Measurements from ENCODE around the gene HSPB8.

HSPB8 gene, protein sequence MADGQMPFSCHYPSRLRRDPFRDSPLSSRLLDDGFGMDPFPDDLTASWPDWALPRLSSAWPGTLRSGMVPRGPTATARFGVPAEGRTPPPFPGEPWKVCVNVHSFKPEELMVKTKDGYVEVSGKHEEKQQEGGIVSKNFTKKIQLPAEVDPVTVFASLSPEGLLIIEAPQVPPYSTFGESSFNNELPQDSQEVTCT

DNA sequence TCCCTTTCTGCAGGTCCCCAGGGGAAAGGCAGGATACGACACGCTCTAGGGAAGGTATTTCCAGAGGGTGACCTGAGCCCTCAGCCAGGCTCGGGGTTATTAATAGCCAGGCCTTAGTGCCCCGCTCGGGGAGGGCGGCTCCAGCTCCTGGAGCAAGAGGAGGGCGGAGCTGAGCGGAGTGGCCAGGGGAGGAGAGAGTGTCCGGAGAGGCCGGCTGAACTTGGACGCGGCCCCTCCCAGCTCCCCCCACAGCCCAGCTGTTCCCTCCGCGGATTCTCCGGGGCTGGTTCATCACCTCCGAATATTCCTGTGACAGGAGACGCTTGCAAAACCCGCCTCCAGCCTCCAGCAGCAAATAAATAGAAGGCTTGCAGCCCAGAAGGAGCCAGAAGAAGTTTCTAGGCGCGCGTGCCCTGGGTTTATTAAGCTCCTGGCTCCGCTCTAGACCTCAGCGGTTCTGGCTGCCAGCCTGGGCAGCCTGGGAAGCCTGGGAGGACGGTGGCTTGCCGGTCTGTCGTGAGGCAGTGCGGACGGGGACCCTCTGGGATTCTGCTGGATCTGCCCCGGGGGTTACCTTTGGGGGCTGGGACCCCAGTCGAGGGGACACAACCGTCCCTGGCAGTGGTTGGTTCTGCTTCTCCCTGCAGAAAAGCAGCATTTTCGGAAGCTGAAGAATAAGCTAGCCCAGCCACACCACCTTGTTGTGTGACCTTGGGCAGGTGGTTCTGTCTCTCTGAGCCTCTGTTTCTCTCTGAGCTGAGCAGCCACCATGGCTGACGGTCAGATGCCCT is at the start of gene HSPB8:
Gene HSPB8, plus strand, starts transcription at position 388 of the 791 bp plus-strand sequence. Its CDS starts 382 bp downstream, at position 770.
- DNase-seq: no peak

DNA sequence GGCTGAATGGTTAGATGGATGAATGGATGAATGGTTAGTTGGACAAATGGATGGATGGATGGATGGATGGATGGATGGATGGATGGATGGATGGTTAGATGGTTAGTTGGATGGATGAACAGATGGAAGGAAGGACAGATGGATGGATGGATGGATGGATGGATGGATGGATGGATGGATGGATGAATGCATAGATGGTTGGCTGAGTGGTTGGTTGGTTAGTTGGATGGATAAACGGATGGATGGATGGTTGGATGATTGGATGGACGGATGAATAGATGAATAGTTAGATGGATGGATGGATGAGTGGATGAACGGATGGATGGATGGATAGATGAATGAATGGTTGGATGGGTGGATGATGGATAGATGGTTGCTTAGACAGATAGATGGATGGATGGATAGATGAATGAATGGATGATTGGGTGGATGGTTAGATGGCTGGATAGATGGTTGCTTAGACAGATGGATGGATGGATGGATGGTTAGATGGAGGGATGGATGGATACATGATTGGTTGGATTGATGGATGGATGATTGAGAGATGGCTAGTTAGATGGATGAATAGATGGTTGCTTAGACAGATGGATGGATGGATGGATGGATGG is 48.8 kb upstream of the HSPB8 start:
- DNase-seq: no peak

DNA sequence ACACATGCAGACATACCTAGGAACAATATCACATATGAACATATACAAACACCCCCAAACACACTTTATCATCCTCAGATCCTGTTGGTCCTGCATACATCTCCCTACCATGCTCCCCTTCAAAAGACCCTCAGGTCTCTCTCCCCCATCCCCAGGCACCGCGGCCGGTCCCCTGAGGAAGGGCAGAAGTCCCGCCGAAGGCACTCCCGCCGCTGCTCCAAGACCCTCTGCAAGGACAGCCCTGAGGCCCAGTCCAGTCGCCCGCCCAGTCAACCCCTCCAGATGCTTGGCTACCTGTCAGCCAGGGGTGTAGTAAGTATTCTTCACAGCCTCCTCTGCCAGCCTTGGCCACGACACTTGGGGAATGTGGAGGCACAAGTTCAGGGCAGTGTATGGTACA is 48.2 kb upstream of the HSPB8 start:
- DNase-seq: no peak

DNA sequence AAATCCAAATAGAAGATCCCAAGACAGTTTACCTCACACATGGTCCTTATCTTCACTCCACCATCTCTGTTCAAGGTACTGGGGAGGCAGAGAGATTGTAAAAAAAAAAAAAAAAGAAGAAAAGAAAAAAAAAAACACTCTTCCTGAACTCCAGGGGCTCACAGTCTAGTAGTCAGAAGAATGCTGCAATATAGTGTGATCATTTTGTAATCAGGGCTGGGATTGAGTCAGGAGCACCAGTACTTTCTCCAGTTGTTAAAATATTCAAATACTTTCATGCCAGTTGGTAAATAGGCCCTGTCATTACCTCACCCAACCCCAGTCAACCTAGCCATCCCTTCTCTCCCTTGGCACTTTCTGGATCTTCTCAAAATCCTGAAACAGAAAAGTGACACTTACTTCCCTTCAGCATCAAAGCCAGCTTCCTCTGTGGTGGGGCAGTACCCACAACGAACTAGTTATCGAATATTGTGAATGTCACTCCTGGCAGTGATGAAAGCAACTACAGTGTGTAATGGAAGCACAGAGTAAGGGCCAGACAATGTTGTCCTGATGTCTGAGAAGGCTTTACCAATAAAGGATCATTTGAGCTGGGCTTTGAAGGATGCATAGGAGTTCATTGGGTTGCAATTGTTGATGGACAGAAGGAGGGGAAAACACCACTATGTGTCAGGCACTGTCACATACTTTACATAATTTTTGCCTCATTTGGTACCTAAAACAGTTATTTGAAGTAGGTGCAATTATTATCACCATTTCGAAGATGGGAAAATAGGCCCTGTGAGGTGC is 44.3 kb upstream of the HSPB8 start:
- DNase-seq: no peak

DNA sequence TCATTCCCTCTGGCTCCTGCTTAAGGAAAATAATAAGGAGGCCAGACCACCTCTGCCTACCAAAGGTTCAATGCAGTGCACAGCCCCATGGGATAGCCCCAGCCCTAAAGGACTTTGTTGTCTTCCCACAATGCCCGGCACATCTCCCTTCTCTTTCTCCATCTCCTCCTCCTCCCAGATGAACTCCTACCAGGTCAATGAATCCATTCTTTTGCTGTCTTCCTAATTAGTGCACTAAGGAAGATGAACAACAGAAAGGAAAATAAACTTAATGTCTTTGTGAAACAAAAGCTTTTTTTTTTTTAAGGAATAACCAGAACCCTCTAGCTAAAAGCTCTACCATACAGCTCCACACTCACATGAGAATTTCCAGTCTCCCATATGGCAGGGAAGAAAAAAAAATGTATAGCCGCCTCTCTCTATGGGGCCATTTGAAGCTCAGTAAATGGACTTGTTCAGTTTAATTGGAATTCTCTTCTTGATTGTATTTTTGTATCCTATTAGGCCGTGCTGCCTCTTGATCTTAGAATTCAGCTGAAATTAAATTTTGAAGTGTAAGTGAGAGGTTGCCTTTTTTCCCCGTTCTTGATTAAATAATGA is 41.8 kb upstream of the HSPB8 start:
- no peak for DNase-seq

DNA sequence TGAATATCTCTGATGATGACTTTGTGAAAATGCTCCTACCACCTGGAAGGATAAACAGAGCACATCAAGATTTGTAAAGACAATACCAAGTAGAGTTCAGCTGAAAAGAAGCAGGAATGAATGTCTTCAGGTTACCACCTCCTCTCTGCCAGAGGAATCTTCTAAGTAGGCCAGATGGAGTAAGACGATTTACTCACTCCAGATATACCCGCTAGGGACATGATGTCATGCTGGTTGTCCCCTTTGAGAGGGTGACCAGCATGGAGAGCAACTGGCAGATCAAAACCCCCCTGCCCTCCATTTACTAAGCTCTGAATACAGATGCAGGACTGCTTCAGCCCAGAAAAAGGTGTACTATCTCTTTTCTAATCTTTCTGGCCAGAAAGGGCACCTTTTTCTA is 39.3 kb upstream of the HSPB8 start:
- no peak for DNase-seq

DNA sequence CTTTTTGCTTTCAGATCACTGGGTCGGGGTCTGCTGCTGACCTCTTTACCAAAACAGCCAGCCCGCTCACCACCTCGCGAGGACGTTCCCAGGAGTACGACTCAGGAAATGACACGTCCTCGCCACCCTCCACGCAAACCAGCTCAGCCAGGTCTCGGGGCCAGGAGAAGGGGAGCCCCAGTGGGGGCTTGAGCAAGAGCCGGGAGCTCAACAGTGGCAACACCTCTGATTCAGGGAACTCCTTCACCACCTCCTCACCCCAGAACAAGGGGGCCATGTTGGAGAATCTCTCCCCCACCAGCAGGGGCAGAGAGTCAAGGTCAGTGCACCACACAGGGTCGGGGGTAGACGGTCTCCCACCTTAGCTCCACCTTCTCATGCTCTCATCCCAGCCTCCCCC is 33.4 kb upstream of the HSPB8 start:
- DNase-seq: no peak

DNA sequence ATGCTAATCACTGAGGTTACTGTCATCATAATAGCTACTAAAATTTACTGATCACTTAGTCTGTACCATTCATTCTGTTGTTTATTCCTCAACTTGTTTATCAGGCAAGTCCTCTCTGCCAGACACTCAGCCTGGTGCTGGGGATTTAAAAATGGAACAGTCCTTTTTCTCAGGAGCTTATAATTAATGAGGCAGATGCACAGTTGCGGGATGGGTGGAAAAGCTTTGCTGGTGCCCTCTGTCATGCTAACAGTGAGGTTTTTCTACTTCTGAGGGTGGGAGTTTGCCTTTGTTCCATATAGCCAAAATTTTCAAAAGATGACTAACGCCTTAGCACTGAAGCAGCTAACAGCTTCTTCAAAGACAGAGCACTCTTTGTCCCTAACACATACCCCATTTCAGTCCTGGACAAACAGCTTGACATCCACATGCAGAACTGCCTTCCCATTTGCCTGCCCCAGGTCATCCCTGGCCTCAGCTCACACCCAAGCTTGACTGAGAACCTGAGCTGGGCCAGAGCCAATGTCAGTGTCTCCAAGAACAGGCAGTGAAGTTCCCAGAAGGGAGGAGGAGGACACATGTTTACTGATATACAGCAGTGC is 30.8 kb upstream of the HSPB8 start:
- DNase-seq: no peak

DNA sequence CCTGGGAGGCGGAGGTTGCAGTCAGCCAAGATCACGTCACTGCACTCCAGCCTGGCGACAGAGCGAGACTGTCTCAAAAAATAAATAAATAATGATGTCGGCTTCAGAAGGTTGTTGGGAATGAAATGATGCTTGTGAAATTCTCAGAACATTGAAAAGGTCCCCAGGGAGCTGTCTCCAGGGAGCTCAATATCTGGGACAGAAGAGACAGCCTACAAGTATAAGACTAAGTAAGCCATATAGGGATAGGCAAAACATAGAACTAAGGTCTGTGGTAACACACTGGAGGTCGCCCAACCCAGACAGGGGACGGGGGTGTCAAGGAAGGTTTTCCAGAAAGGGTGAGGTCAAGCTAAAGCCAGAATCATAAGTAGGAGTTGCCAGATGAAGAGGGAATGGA is 29.5 kb upstream of the HSPB8 start:
- no peak for DNase-seq

DNA sequence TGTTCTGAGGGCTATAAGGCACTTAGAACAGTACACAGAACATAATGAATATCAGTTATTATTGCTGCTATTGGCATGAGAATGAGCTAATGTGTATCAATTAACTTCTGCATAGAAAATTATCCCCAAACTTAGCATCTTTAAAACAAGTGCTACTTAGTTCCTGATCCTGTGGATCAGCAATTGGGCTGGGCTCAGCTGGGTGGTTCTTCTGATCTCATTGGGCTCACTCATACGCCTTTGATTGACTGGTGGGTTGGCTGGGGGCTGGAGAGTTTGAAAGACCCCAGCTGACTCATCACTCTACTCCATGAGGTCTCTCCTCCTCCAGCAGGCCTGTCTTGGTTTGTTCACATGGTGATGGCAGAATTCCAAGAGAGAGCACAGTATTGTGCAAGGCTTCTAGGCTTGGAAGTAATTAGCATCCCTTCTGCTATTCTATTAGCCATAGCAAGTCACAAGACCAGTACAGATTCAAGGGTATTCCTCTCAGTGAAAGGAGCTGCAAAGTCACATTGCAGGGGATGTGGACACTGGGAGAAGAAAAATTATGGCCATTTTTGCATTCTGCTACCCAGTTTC is 27.2 kb upstream of the HSPB8 start:
- no peak for DNase-seq

DNA sequence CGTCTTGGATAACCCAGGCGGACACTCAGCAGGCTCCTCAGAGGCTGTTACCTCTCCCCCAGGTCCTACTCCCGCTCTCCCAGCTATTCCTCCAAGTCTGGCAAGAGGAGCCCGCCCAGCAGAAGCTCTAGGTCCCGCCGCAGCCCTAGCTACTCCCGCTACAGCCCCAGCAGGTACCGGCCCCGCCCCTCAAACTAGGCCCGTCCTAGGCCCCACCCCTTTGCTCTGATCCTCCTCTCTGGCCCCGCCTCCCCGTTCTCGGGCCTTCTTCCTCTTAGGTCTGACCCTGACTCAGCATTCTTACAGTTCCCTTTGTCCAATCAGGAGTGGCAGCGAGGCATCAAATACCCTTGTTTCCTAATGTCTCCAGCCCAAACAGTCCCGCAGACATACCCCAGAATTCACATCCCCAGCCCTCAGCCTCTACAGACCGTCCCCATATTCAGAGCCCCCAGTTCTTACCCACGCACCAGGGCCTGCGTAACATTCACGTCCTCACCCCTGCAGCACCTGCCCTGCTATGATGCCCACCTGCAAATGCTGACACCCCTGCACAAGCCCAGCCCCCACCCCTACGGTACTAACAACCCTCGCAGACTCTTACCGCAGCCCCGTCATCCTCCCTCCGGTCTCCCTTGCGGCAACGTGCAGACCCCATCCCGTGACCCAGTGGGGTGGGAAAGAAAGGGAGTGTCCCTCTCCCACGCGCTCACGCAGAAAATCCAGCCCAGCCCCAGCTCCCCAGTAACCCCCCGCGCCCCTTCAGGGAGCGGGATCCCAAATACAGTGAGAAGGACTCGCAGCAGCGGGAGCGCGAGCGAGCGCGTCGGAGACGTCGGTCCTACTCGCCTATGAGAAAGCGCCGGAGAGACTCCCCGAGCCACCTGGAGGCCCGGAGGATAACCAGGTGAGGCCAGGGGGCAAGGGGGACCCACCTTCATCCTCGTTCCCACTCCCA is 25.0 kb upstream of the HSPB8 start:
- no peak for DNase-seq

DNA sequence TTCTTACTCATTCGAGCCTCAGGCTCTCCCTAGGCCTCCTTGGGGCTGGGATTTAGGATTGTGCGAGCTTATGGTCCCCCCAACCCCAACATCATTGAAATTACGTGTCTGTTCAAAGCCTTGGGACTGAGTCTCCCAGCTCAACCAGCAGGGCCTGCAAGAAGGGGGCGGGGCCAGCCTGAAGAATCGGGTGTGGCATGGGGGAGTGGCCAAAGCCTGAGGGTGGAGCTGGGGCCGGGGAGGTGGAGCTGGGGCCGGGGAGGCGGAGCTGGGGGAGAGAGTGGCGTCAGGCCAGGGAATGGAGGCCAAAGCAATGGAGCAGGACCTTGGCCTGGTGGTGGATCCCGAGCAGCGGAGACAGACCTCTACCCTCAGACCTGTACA is 24.3 kb upstream of the HSPB8 start:
- DNase-seq: no peak

DNA sequence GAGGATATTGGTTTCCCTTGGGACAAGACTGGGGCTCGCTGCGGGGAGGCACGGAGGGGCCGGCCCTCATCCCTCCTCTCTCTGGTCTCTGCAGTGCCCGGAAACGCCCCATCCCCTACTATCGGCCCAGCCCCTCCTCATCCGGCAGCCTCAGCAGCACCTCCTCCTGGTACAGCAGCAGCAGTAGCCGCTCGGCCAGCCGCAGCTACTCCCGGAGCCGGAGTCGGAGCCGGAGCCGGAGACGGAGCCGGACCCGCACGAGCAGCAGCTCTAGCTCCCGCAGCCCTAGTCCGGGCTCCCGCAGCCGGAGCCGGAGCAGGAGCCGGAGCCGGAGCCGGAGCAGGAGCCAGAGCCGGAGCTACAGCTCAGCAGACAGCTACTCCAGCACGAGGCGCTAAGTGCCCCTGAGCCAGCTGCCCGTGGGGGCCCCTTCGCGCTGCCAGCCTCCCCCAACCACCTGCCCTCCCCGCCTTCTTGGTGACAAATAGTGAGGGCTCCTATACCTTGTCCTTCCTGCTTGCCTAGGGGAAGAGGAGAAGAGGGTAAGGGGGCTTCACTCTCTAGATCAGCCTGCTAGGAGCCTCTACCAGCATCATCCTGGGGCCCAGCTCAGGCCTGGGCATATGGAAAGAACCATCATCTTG is 22.2 kb upstream of the HSPB8 start:
- DNase-seq: no peak

DNA sequence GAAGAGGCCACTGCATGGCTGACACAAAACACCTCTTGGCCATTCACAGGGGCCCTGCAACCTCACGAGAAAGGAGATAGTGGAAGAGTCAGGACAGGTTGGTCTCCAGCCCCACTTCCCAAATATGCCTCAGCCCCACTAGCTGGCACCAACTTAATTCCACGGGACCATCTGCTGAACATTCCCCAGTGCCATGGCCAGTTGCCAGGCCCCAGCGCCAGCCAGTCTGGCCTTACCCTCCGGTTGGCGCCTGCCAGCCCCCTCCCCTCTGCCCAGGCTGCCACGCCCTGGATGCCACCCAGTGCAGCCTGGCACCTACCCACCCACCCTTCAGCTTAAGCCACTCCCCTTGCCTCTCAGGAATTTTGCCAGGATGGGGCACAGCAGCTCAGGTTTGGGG is 21.2 kb upstream of the HSPB8 start:
- DNase-seq: no peak

DNA sequence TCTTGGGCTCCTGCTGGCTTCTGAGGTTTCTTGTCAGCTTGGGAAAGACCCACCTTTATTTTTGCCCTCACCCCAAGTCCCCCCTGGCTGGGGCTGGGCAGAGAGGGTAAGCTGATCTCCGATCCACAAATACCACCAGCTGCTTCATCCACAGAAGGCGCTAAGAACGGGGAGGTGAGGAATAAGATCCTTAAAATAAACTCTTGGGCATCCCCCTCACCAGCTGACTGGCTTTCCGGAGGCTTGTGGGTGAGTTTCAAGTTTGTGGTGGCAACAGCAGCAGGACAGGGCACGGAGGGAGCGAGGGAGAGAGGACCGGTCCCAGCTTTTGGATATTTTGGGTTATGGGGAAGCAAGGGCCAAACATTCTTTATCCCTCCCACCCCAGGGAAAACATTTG is 20.8 kb upstream of the HSPB8 start:
- DNase-seq: no peak

DNA sequence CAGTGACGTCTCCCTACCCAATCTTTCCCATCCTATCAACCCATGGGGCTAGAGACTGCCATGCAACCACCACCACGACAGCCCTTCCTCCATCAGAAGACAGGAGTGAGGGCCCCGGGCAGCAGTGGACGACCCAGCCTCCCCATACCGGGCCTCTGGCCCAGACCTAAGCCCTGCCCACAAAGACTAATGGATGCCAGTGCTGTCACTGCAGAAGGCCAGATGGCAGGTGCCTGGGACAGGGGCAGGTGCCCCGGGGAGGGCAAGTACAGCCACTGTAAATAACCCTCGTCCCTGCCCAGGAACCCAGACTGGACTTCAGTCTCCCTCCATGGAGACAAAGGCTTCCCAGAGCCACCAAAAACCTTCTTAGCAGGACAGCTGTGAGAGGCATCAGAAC is 20.3 kb upstream of the HSPB8 start:
- no peak for DNase-seq

DNA sequence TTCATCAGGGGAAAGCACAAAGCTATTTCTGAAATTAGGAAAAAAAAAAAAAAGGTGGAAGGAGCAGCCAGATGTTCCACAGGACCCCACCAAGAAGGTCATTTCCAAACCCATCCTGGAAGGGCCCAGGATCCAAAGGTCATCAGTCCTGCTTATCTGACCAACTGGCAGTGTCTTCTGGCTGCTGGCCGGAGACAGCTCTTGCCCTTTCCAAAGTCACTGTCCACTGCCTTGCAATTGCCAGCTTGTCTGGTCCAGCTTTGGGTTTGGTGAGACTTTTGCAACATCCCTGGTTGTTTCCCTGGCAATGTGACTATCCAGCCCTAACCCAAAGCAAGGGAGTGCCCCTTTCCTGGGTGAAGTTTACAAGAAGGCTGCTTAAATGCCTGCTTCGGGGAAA is 18.9 kb upstream of the HSPB8 start:
- no peak for DNase-seq

DNA sequence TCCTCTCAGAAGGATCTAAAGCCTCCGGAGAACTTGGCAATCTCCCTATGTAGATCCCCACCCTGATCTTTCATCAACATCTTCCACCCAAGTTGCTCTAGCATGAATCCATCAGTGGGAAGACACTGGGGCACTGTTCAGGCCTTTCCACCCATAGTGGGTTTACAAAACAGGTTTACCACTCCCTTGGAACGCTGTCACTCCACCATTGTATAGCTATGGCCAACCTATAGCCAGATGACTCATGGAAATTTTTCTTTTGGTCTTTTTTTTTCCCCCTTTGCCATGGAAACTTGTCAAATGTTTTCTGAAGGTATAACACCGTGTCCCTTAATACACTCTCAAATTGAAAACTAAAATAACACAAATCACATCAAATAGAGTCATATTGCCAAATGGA is 10.8 kb upstream of the HSPB8 start:
- no peak for DNase-seq

DNA sequence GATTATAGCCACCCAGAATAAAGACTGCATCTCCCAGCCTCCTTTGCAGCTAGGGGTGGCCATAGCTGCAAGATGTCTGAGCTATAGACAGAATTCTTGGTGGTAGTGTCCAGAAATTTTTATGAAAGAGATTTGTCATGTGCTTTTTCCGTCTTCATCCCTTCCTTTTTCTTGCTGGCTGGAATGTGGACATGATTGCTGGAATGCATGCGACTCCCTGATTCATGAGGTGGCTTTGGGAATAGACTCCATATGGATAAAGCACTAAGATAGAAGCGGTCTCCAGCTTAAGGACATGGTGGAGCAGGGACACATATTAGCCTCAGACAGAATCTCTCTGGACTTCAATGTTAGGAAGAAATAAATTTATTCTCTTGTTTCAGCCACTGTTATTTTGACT is 10.0 kb upstream of the HSPB8 start:
- DNase-seq: no peak

DNA sequence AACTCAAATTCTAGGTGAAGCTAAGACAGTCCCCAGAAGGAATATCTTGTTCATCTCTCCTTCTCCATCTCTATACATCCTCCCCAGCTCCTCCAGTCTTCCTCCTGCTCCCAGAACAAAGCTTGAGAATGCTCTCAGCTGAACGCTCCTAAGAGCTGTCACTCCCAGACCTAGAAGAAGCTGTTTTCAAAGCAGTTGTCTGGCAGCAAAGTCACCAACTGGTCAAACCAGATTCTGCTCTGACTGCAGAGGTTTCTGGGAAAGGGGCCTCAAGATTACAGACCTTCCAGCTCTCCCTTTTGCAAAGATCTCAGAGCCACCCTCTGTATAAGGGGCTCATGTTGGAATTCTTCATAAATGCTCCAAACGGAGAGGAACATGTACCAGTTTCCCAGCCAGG is 9.6 kb upstream of the HSPB8 start:
- no peak for DNase-seq

DNA sequence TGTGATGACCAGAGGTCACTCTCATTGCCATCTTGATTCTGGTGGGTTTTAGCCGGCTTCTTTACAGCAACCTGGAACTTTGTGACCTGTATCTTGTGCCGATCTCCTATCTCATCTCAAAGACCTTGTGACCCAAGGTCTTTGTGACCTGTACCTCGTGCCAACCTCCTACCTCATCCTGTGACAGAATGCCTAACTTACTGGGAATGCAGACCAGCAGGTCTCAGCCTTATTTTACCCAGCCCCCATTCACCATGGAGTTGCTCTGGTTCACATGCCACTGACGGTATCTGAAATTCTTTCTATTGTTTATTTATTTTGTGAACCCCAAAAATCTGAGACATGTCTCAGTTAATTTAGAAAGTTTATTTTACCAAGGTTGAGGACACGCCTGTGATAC is 7.4 kb upstream of the HSPB8 start:
- DNase-seq: no peak
